T-helper 17 cell (primary cell): ENCODE data around the gene POR. TPM values are rescaled to one million over a fixed set of nuclear protein-coding genes. Genes with fewer than 3 reads are reported as not detected.

Source experiments
- ATAC-seq: fragments of 150-1000 bp; cut with Tn5 transposase; 2 replicates; pipeline ENCODE4 v1.10.0; 2021; ENCODE audit warnings: mild to moderate bottlenecking, moderate library complexity
- DNase-seq, 3 donors: peaks; one replicate each; pipeline versions ENCODE4 v3.0.0 to v3.0.0-alpha.2; 2020 to 2021
- H3K9me3 ChIP-seq: one replicate; pipeline ENCODE4 v1.7.0; 2013; ENCODE audit warnings: low read length, mild to moderate bottlenecking; ENCODE audit not compliant: control insufficient read depth, poor library complexity, severe bottlenecking
- H3K27ac Mint-ChIP-seq: one replicate; pipeline ENCODE4 v1.8.0; 2022; ENCODE audit warnings: mild to moderate bottlenecking, moderate library complexity, mixed read lengths
- H3K27me3 Mint-ChIP-seq: one replicate; pipeline ENCODE4 v1.8.0; 2022; ENCODE audit warnings: mixed read lengths
- H3K36me3 Mint-ChIP-seq: one replicate; pipeline ENCODE4 v1.8.0; 2022; ENCODE audit warnings: low read depth, mixed read lengths
- H3K4me1 Mint-ChIP-seq: one replicate; pipeline ENCODE4 v1.8.0; 2022; ENCODE audit warnings: mild to moderate bottlenecking, mixed read lengths
- H3K4me3 Mint-ChIP-seq: one replicate; pipeline ENCODE4 v1.8.0; 2022; ENCODE audit warnings: mild to moderate bottlenecking, moderate library complexity, mixed read lengths
- total RNA-seq, 4 donors: library from RNA in 2 of 4; stranded (reverse) in 2 of 4; gene quantifications; one replicate each; pipeline ENCODE4 v1.2.3 and lab custom pipeline; 2022 to 2026

The POR gene
- total RNA-seq, 2 donors from 2014 or later = 48.7 to 51.0 TPM

GRCh38 chr7:75958802-75959543, 44.0 kb downstream of the POR start:
- Mint-ChIP-seq H3K27ac (no peak overlapping the region), H3K4me3 (no peak overlapping the region), H3K4me1 (peaks cover 8% of the 10 kb centered on the region), H3K27me3 (no peaks in the 10 kb centered on the region), H3K36me3 (peaks cover 10% of the 10 kb centered on the region)
- ATAC-seq (no peak), DNase-seq (no peak)
- H3K9me3 ChIP-seq = no peaks in the 10 kb centered on the region

GRCh38 chr7:75960372-75960771, 45.4 kb downstream of the POR start:
- no peak for DNase-seq
- Mint-ChIP-seq H3K27me3 (no peaks in the 10 kb centered on the region), H3K36me3 (peaks cover 8% of the 10 kb centered on the region), H3K4me1 (peaks cover 8% of the 10 kb centered on the region), H3K4me3 (no peak overlapping the region), H3K27ac (no peak overlapping the region)
- no peak for ATAC-seq
- H3K9me3 ChIP-seq = no peaks in the 10 kb centered on the region

GRCh38 chr7:75961218-75961617, 46.3 kb downstream of the POR start:
- H3K27me3 Mint-ChIP-seq = no peaks in the 10 kb centered on the region
- DNase-seq (no peak), ATAC-seq (no peak)
- peaks cover 11% of the 10 kb centered on the region for H3K4me1 Mint-ChIP-seq
- H3K9me3 ChIP-seq = no peaks in the 10 kb centered on the region
- no peak overlapping the region for H3K27ac Mint-ChIP-seq
- peaks cover 5% of the 10 kb centered on the region for H3K36me3 Mint-ChIP-seq
- no peak overlapping the region for H3K4me3 Mint-ChIP-seq

DNA sequence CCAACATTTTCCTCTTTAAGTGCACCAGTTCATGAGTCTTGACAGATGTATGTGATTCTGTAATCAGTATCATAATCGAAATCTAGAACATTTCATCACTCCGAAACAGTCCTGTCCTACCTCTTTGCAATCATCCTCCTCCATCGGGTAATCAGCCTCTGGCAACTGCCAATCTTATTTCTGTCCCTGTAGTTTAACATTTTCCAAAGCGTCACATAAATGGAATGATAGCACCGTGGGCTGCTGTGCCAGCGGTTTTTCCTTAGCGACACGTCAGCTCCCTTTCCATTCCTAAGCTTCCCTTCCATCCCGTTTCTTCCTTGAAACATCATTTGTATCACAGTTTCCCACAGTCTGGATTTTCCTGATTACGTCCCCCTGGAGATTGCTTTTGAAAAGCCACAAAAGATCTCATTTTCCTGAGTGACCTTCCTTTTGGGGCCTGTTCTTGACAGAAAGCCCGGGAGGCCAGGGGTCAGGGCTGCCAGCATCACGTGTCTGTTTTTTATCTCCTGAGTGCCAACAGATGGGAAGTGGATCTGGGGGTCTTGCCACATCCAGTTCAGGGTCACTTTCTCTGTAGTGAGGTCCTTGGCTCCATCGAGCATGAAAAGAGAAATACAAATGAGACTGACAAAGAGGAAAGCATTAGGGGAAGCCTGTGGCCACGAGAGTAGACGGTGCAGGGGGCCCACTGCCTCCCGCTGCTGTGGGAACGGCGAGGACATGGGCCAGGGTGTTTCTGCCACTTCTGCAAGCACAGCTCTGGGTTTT, 47.8 kb downstream of the POR start:
- Mint-ChIP-seq H3K4me3 (no peak overlapping the region), H3K4me1 (peaks cover 11% of the 10 kb centered on the region), H3K36me3 (peaks cover 5% of the 10 kb centered on the region), H3K27ac (no peak overlapping the region), H3K27me3 (no peaks in the 10 kb centered on the region)
- DNase-seq = no peak
- H3K9me3 ChIP-seq = no peaks in the 10 kb centered on the region
- no peak for ATAC-seq

- ATAC-seq = no peak
- Mint-ChIP-seq H3K27ac (no peak overlapping the region), H3K27me3 (no peaks in the 10 kb centered on the region), H3K4me1 (peaks cover 11% of the 10 kb centered on the region), H3K4me3 (no peak overlapping the region), H3K36me3 (peaks cover 5% of the 10 kb centered on the region)
- no peak for DNase-seq
- H3K9me3 ChIP-seq = no peaks in the 10 kb centered on the region
Observed at GRCh38 chr7:75963381-75963995, 48.5 kb downstream of the POR start.

DNA sequence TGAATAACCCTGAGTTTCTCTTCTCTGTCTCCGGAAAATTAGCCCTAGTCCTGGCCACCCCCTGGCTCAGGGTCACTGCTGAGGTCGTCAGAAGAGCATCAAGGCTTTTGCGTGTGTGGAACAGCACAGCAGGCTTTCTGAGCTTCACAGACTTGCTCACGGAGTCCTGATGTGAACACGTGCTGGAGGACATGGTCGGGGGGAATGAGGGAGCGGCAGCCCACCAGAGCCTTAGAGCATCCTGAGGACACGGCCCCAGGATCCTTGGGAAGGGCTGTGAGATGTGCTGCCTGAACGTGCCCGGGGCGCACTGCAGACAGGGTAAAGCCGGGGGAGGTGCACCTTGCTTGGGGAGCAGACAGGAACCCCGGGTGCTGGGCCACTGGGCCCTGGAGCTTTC, 50.7 kb downstream of the POR start:
- DNase-seq (no peak), ATAC-seq (no peak)
- peaks cover 5% of the 10 kb centered on the region for H3K36me3 Mint-ChIP-seq
- H3K27ac Mint-ChIP-seq = no peak overlapping the region
- H3K4me1 Mint-ChIP-seq = peaks cover 15% of the 10 kb centered on the region
- no peaks in the 10 kb centered on the region for H3K9me3 ChIP-seq
- no peak overlapping the region for H3K4me3 Mint-ChIP-seq
- H3K27me3 Mint-ChIP-seq = no peaks in the 10 kb centered on the region

GRCh38 chr7:75966190-75966961, 51.4 kb downstream of the POR start:
- H3K4me1 Mint-ChIP-seq = peaks cover 16% of the 10 kb centered on the region
- no peak for DNase-seq

GRCh38 chr7:75967055-75967454, 52.1 kb downstream of the POR start:
- Mint-ChIP-seq H3K36me3 (peaks cover 7% of the 10 kb centered on the region), H3K27me3 (no peaks in the 10 kb centered on the region), H3K4me3 (no peak overlapping the region), H3K27ac (no peak overlapping the region), H3K4me1 (peaks cover 17% of the 10 kb centered on the region)
- no peaks in the 10 kb centered on the region for H3K9me3 ChIP-seq
- no peak for ATAC-seq
- DNase-seq = no peak

More at GRCh38 chr7:75966190-75966961, 51.4 kb downstream of the POR start:
- H3K27ac Mint-ChIP-seq = peak overlapping the region; percentile 21
- H3K9me3 ChIP-seq = no peaks in the 10 kb centered on the region
- H3K4me3 Mint-ChIP-seq = no peak overlapping the region
- peaks cover 5% of the 10 kb centered on the region for H3K36me3 Mint-ChIP-seq
- ATAC-seq = no peak
- no peaks in the 10 kb centered on the region for H3K27me3 Mint-ChIP-seq

- H3K36me3 Mint-ChIP-seq = peaks cover 9% of the 10 kb centered on the region
- no peak overlapping the region for H3K27ac Mint-ChIP-seq
- no peak for DNase-seq
- peaks cover 16% of the 10 kb centered on the region for H3K4me1 Mint-ChIP-seq
- no peak for ATAC-seq
- no peaks in the 10 kb centered on the region for H3K27me3 Mint-ChIP-seq
- H3K4me3 Mint-ChIP-seq = no peak overlapping the region
- no peaks in the 10 kb centered on the region for H3K9me3 ChIP-seq
Observed at GRCh38 chr7:75967487-75967997, 52.6 kb downstream of the POR start.

DNA sequence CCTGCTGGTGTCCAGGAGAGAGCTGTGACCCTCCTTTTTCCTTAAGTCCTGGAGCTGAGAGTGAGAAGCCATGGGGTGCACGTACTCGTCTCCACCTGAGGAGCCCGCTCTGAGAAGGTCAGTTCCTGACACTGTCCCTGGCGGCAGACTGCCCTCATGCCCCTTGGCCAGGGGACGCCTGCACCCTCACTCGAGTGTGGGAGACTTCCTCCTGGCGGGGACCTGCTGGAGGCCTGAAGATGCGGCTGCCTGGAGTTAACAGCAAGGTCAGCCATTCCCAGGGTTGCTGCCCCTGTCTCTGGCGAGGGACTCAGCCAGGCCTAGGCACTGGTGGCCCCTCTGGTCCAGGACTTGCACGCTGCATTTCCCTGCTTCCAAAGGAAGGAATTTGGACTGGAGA, 53.1 kb downstream of the POR start:
- no peak overlapping the region for H3K4me3 Mint-ChIP-seq
- no peaks in the 10 kb centered on the region for H3K27me3 Mint-ChIP-seq
- ATAC-seq (no peak), DNase-seq (no peak)
- H3K27ac Mint-ChIP-seq = no peak overlapping the region
- H3K36me3 Mint-ChIP-seq = peaks cover 7% of the 10 kb centered on the region
- H3K9me3 ChIP-seq = no peaks in the 10 kb centered on the region
- H3K4me1 Mint-ChIP-seq = peaks cover 11% of the 10 kb centered on the region

GRCh38 chr7:75968561-75969001, 53.6 kb downstream of the POR start:
- H3K27me3 Mint-ChIP-seq = no peaks in the 10 kb centered on the region
- H3K4me3 Mint-ChIP-seq = no peak overlapping the region
- H3K9me3 ChIP-seq = no peaks in the 10 kb centered on the region
- H3K36me3 Mint-ChIP-seq = peaks cover 7% of the 10 kb centered on the region
- ATAC-seq = no peak
- H3K4me1 Mint-ChIP-seq = peaks cover 11% of the 10 kb centered on the region
- H3K27ac Mint-ChIP-seq = no peak overlapping the region
- no peak for DNase-seq

DNA sequence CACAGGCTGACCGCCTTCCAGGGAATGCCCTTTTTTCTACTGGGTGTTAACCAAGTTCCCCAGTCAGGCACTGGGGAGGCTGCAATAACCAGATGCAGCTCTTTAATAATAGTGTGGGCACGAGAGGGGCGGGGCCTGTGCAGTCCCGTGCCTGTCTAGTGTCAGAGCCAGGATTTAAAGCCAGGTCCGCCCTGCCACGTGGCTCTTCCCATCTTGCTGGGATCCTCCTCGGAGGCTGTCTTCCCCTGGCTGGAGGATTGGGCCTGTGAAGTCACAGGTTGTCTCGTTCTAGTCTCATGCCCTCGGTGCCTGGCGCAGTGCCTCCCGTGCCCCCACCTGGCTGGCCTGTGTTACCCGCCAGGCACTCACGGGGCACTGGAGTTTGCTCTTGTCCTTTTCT, 54.2 kb downstream of the POR start:
- H3K9me3 ChIP-seq = no peaks in the 10 kb centered on the region
- DNase-seq (no peak), ATAC-seq (no peak)
- H3K27ac Mint-ChIP-seq = no peak overlapping the region
- H3K4me3 Mint-ChIP-seq = no peak overlapping the region
- peaks cover 11% of the 10 kb centered on the region for H3K4me1 Mint-ChIP-seq
- no peaks in the 10 kb centered on the region for H3K27me3 Mint-ChIP-seq
- peaks cover 7% of the 10 kb centered on the region for H3K36me3 Mint-ChIP-seq
